CMK (cell line): ENCODE measurements around the gene UTP20.
A peak's percentile ranks its signal among the peaks of the same experiment; 100 is the strongest.

ENCODE experiments used
- DNase-seq: peaks from one replicate; pipeline ENCODE4 v3.0.0-alpha.2; 2010; ENCODE audit warnings: low read depth

UTP20 gene

DNA sequence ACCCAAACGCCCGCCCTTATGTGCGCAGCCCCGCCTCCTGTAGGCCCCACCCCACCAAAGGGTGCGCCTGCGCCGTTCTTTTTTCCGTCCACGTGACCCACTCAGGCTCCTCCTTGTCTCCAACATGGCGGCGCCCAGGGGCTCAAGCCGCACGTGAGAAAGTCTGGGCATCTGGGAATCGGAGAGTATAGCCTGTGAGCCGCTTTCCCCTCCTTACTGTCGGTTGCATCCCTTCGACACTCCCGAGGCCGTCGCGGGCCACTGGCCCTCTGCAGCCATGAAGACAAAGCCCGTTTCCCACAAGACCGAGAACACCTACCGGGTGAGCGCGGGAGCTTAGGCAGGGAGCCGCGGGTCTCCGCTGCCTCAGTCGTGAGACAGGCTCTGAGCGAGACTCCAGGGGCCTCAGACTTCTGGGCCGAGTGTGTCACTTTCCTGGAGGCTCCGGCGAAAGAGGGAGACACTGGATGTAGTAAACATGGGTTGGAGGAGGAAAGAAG, at the start of gene UTP20:
Gene UTP20 (plus strand): TSS at position 100 of the 500 bp plus-strand sequence. CDS start 178 bp downstream, at position 278.
- peak; percentile 72 for DNase-seq

DNA sequence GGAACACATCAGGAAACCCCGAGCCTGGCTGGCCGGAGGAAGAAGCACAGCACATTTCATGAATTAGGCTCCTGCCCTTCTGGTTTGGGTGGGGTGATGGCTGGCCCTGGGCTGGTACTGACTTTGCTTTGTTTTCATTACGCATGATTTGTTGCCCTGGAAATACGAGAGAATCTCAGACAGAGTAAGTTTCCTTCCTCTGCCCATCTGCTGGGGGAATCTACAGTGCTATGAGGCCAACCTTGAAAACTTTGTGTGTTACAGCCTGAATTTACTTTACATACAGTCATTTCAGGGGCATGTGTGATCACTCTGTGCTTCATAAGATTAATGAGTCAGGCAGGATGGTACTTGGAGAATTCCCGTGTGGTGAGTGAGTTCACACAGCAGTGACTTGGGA, 49.4 kb upstream of the UTP20 start:
- no peak for DNase-seq

DNA sequence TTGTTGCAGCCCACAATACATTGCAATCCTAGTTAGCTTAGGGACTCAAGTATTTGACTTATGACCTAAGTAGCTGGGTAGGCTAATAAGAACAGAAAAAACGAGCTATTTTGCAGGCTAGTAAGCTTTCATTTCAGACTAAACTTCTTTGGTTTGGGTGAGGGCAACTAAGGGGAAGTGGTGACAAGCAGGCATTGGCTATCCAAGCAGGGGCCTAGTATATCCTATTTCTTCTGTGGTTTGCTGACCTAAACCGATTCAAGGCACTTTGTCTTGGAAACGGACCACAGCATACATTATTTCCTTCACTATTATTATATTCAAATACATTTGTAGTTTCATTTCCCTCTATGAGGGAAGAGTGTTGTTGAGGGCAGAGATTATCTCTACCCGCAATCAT, 48.3 kb upstream of the UTP20 start:
- no peak for DNase-seq

- DNase-seq = no peak
Measured at GRCh38 chr12:101235686-101236085, 44.2 kb upstream of the UTP20 start.

DNA sequence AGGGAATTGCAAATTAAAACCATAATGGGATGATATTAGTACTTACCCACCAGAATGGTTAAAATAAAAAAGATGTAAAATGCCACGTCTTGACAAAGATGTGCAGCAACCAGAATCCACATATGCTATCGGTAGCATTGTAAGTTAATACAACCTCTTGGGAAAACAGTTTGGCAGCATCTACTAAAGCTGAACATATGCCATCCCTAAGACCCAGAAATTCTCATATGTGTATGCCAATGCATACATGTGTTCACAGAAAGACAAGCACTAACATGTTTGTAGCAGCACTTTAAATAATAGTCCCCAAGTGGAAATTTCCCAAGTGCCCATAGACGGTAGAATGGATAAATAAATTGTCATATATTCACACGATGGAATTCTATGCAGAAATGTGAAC, 41.6 kb upstream of the UTP20 start:
- no peak for DNase-seq

DNA sequence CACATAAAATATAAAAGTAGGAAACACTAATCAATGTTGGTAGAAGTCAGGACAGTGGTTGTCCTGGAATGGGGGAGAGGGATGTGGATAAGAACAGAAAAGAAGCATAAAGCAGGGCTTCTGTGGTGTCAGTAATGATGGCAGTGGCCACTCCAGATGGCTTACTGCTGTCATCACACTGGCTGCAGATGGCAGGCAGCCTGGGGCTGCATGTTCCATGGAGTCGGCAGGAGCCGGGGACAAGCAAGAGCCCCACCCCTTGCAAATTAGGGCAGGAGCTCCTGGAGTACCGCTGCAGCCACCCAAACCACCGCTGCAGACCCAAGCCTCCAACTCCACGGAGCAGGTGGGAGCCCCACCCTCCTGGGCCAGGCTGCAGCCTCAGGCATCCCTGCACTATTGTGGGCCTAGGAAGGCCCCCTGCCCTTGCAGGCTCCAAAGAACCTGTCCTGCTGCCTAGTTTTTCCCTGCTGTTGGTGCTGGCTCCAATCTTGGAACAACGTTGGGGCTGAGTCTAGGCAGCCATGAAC, 41.0 kb upstream of the UTP20 start:
- DNase-seq = no peak

GRCh38 chr12:101243074-101243473, 36.8 kb upstream of the UTP20 start:
- no peak for DNase-seq

DNA sequence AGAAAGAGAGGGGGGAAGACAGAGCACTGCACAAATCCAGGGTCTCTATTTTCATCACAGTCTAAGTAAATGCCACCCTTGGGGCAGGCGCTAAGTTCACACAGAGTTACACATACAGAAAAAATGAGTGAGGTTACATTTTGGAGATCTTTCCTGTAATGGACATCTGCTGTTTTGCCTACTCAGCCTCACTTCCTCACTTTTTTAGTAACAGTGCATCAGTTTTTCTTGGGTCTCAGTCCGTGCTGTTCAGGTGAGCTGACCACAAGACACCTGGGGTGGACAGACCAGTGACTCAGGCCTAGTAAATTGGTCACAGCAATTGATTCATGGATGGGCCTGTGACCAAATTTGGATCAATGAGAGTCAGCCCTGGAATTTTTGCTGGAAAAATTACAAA, 36.3 kb upstream of the UTP20 start:
- DNase-seq = no peak

DNA sequence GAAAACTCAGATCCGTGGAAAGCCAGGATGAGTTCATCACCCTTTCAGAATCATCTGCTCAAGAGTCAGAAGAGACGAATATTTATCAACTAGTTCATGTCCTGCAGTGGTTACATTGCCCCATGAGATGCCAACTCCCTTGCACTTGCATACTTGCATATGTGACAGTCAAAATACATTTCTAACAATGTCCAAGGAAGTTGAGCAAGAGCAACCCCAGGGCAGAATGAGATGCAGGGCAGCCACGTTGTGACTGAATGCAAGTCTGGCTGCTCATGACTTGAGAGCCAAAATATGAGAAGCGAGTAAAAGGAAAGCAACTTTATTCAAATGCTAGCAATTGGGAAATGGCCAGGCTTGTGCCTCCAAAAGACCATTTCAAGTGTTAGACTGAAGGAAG, 23.6 kb upstream of the UTP20 start:
- no peak for DNase-seq

- no peak for DNase-seq
Measured at GRCh38 chr12:101257357-101257756, 22.5 kb upstream of the UTP20 start.

DNA sequence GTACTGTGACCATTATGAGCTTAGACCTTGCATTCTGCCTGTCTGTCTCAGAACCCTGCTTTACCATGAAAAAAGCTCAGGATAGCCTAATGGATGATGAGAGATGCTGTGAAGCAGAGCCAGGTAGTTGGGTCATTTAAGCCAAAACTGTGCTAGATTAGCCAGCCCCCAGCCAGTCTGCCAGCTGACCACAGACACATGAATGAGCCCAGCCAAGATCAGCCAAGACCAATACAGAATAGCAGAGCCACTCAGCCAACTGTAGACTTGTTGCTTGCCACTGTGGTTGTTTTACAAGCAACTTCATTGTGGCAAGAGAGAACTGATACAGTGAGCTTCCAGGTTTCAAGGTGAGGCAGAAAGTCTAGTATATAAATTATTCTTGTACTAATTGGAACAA, 12.8 kb upstream of the UTP20 start:
- DNase-seq = no peak

DNA sequence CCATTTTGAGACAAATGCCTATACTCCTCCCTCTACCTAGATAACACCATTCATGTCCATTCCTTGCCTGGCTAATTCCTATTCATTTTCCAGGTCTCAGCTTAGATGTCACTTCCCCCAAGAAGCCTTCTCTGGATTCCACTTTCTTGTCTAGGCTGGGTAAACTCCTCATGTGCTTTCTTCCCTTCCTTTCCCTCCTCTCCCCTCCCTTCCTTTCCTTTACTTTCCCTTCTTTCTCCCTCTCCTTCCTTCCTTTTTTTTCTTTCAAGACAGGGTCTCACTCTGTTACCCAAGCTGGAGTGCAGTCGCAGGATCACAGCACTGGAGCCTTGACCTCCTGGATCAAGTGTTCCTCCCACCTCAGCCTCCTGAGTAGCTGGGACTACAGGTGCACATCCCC, 3.5 kb upstream of the UTP20 start:
- DNase-seq = no peak

GRCh38 chr12:101277443-101277842, 2.5 kb upstream of the UTP20 start:
- no peak for DNase-seq

DNA sequence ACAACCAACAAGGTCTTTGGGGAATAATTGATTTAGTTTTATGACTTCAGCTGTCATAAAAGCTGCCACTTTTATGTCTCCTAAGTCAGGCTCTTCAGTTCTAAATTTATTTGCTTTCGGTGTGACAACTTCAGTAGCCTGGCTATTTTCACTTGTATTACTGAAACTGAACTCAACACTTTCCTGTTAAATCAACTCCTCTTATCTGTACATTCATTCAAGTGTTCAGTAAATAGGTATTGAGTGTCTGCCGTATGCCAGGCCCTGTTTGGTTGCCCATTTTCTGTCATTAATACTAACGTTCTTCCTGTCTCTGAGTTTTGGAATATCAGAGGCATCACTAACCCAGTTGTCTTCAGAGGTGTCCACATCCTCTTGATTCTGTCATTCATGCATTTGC, 7.5 kb downstream of the UTP20 start:
- DNase-seq = no peak

DNA sequence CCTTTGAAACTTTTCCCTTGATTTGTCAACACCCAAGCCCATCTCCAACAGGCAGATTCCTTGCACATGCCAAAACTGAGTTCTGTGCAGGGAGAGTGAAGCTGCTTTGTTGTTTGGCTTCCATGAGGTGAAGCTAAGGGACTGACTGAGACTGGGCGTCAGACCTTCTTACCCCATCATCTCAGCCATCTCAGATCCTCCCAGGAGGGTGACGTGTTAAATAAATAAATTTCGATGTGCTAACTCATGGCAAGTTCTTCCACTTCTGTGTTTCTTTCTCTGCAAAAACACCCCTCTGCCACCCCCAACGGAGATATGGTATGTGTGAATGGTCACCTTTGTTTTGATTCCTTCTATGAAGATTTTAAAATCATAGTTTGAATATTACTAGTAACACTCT, 17.8 kb downstream of the UTP20 start:
- no peak for DNase-seq

DNA sequence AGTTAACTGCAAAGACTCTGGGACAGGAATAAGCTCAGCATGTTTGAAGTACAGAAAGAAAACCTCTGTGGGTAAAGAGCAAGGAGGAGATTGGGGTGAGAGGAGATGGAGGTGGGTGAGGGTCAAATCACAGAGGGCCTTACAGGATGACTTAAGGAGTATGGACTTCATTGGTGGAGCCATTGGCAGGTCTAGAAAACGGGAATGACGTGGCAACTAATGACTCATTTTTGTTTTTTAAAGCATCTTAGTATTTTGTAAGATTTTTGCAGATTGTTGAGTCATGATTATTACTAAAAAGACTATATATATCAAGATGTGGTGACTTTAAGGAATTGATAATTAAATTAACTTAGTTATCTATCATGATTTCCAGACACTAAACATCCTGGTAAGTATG, 18.5 kb downstream of the UTP20 start:
- no peak for DNase-seq

DNA sequence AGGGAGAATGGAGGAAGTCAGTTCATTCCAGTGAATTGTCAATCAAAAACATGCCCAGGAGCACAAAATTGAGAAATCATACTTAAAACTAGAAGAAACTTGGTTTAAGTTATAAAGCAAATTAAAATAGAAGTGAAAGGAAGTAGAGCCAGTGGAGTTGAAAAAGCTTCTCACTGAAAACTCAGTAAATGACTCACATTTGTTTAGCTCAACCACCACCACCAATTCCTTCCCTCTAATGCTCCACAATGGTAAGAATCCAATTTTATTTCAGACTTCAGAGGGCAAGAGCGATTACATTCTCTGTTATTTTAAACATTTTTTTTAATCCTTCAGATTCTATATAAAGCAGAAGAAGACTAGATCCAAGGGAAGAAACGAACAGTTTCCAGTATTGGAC, 19.4 kb downstream of the UTP20 start:
- DNase-seq = no peak

- no peak for DNase-seq
Measured at GRCh38 chr12:101299931-101300330, 20.0 kb downstream of the UTP20 start.

- no peak for DNase-seq
Measured at GRCh38 chr12:101302741-101303140, 22.8 kb downstream of the UTP20 start.

DNA sequence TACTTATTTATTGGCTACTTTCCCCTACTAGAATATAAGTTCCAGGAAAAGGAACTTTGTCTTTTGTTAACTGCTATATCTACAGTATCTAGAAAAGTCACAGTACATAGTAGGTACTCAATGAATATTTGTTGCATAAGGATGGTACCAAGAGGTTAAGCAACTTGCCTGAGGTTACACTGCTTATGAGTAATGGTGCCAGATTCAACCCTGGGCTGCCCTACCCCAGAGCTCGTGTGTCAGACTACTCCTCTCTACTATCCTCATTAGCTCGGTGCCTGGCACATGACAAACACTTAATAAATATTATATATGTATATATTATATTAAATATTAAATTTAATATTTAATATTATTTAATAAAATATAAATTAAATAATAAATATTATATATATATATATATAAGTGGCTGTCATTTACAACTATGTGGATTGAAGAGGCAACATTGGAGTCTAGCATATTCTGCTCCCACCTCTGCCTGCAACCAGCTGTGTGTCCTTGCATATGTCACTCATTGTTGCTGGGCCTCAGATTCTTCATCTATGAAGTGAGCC, 25.4 kb downstream of the UTP20 start:
- DNase-seq = no peak

DNA sequence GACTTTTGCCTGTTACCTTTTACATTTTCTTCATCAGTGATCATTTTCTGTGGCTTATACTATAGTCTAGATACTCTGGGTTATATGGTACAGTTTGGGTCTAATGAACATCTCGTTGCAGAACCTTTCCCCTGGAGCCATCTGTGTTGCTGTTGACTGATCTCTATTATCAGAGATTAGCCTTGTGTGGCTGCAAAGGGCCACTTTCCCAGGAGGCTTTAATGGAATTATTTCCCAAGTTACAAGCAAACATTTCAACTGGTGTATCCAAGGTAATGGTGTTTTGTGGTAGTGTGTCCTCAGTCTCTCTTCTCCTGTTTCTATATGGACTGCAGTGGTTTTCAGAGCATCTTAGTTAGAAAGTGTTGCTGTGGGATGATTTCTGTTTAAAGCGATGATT, 25.9 kb downstream of the UTP20 start:
- DNase-seq = no peak

DNA sequence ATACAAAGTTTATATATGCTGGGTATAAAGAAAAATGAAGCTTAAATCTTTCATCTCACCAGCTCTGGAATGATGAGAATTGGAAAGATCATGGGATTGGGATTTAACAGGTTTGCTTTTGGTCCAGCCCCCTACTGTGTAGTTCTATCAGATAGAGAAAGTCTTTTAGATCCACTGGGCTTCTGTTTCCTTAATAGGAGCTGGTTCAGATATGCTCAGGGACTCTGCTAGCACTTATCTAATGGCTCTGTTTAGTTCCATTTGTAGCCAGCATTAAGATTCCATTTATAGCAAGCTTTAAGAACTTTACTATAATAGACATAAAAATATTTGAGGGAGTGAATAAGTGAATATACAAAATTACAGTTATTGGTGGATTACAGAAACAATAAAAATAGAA, 42.6 kb downstream of the UTP20 start:
- DNase-seq = no peak

GRCh38 chr12:101323255-101323654, 43.4 kb downstream of the UTP20 start:
- no peak for DNase-seq

DNA sequence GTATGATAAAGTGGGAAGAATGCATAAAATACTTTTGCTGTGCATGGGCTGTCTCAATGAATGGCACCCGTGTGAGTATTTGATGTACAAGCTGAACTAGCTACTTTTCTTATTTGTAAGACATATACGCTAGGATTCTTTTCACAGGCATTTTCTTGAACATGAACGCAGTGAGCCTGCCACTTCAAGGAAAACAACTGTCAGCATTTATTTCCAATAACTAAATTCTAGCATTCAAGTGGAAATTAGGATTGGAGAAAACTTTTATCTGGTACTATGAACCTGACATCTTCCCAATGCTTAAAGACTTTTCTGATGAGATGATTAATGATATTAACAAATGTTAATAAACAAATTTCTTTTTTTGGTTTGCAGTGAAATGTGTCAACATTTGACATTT, 45.7 kb downstream of the UTP20 start:
- DNase-seq = no peak
